ENCODE data around the gene GFM1.

Gene GFM1

DNA sequence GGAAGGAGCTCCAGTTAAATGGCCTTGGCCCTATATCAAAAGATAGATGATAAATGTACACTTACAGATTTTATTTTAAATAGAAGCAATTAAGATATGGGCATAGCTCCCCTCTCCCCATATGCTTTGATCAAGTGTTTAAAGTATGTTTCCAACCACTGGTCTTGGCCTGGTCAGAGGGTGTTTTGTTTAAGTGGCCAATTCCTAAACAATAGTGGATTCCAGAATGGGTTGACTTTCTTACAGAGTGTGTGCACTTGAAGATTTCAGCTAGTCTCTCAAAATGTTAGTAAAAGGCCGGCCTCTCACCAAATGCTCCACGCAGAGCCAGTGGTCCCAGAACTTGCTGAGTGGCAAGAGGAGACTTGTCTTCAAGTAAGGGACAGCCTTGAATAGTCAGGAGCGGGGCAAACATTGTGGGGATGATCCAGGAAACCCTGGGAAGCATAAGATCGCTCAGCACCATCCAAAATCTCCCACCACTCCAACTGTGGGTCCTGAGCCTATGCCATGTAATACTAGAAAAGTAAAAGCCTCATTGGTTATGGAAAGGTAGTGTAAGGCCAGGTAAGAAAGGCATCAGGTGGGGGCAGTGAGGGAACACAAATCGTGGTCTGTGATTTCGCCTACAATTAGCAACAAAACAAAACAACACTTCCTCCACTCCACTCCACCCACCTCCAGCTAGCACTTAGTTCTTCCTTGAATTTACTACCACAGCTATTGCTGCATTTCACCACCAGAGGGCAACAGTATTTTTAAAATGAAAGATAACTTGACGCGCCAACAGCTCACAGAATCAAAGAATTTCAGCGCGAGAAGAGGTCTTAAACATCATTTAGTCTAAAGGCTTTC is 83.1 kb downstream of the GFM1 start:
- DNase-seq (ENCODE audit: low read depth), result peak; percentile 74

DNA sequence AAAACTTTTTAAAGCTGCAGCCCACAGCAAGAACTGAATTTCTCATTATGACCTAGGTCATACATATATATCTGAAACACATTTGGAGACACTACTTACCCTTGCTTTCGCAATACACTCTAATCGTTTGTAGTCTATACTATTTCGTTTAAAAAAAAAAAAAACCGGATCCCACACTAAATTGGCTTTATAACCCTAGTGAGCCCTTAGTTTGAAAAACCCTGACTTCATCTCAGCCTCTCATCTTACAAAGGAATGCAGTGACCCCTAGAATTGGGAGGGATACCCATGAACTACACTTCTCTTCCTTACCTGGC is 83.7 kb downstream of the GFM1 start:
- DNase-seq (ENCODE audit: low read depth), result no peak

DNA sequence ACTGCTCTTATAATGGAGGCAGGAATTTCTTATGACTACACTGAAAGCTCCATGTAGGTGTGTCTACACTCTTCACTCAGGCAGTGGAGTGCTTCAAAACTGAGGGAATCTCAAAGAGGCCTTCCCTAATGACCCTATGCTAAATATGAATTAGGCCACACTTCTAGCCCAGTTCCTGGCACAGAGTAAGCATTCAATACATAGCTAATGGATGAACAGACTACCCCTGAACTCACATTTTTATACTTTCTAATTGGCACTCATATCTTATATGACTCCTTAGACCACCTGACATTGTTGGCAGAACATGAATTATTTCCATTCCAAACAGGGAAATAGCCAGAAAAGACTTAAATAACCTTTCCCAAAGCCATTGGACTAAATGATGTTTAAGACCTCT is 84.5 kb downstream of the GFM1 start:
- no peak for DNase-seq (ENCODE audit: low read depth)

DNA sequence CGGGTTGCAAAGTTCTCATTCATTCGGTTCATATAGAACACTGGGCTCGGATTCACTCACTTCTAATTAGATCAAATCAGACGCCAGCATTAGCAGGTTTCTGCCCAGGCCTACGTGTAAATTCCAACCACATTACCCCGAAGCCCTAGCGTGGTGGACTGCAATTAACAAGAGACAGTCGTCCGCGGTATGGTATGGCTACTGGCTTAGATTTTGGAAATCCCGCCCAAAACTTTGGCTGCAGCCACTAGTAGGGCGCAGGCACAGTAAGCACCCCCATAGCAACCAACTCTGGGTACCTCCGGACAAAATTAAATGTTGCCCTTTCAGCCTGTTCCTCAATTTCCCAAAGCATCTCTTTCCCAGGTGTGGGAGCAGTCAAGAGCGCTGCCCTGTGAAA is 87.2 kb downstream of the GFM1 start:
- no peak for DNase-seq (ENCODE audit: low read depth)

DNA sequence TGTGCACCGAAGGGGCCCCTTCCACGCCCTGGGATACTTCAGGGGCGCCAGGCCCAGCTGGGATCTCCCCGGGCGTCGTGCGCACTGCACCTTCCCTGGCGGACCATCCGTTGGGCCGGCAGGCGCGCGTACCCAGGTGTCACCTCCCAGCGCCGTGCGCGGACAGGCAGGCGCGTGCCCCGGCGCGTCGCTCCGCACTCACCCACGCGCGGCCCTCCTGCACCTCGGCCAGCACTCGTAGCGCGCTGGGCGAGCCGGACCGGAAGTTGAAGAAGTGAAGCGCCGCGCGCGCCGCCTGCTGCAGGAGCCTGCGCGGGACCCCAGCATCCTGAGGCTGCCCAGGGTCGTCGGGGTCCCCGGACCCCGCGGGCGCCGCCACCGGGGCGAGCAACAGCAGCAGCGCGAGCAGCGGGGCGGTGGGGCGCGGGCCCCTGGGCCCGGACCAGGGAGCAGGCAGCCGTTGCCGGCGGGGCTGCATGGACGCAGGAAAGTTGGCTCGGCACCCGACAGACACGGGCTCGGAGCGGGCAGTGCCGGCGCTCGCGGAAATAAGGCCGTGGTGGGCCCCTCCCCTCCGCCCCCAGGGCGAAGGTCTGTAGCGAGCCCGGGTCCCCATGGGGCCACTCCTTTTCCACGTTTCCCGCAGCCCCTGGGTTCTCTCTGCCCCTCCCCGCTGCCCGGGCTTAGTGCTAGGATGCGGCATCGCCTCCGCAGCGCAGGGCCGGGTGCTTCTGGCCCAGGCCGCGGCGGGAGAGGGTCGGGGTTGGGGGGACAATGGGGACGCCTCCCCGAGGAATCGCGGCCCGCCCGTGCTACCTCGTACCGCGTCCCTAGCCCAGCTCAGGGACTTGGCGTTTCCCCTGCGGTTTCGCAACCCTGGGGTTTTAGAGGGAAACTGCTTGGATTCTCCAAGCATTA is 87.9 kb downstream of the GFM1 start, which contains the start of gene RARRES1:
TSS of gene RARRES1 (minus strand) at position 520 of the 918 bp plus-strand sequence. CDS start at position 478, 42 bp downstream.
- peak; percentile 64 for DNase-seq (ENCODE audit: low read depth)

DNA sequence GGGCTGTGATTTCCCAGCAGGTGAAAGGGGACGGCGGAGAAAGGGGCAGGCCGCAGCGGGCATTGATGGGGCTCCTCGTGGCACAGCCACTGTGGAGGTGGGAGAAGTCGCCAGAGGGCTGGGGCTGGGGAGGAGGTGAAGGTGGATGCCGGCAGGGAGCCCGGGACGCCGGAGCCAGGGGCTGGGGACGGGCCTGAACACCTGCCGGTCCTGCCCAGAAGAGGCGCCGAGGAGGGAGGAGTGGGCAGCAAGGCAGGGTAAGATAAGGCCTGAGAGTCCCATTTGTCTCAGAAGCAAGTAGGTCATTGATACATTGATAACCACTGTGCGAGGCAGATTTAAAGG is 88.5 kb downstream of the GFM1 start:
- DNase-seq (ENCODE audit: low read depth), result no peak

DNA sequence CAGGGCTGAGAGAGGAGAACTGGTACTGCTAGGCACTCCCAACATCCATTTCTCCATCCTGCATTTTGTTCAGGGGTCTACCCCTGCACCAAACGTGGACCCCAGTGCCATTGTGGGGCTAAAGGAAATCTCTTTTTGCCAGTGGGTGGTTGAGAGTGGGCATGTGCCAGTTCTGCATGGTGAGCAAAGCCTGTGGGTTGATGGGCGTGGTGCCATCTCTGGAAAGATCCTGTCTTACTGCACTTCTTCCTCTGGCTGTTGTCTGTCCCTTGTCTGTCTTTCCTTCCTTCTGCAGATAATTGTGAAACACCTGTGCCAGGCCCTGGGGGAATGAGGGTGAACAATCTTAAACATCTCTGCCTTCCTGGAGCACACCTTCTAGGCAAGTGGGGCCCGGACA is 89.3 kb downstream of the GFM1 start:
- no peak for DNase-seq (ENCODE audit: low read depth)

DNA sequence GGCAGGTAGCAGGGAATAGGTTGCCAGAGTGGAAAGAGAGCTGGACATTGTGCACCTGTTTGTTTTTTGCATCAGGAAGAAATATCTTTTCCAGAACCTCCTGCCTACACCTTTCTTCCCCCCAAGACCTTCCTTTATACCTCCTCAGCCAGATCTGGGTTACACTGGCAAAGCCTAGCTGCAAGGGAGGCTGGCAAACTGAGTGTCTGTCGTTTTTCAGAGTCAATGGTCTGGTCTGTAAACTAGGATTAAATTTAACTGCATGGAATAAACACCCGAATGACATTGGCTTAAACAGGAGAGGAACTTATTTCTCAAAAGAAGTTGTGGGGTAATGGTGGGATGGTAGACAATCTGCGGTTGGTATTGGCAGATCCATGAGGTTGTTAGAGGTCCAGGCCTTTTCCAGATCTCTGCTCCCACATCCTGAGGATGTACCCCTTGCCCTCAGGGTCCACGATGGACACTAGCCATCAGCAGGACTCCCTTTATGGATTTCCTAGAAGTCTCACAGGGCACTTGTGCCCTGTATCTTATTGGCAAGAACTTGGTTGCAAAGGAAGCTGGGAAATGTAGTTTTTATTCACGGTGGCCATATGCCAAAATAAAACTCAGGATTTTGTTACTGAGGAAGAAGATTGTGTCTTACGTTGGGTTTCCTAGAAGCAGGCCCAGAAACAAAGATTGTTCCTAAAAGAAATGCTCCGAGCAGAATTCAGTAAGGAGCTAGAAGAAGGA is 91.1 kb downstream of the GFM1 start:
- no peak for DNase-seq (ENCODE audit: low read depth)

DNA sequence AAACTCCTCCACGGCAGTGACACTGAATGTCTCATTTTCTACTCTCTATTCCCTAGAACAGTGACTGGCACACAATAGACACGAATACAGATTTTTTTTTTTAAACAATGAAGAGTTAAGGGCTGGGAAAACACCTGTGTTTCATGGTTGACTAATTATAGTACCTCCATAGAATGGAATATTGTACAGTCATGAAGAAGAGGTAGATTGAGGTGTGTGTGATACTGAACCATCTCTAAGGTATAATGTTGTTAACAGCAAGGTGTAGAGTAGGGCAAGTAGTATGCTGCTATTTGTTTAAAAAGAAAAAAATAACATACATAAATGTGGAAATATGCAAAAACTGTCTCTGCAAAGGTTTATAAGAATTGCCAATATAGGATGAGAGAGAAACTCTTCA is 93.1 kb downstream of the GFM1 start:
- no peak for DNase-seq (ENCODE audit: low read depth)

DNA sequence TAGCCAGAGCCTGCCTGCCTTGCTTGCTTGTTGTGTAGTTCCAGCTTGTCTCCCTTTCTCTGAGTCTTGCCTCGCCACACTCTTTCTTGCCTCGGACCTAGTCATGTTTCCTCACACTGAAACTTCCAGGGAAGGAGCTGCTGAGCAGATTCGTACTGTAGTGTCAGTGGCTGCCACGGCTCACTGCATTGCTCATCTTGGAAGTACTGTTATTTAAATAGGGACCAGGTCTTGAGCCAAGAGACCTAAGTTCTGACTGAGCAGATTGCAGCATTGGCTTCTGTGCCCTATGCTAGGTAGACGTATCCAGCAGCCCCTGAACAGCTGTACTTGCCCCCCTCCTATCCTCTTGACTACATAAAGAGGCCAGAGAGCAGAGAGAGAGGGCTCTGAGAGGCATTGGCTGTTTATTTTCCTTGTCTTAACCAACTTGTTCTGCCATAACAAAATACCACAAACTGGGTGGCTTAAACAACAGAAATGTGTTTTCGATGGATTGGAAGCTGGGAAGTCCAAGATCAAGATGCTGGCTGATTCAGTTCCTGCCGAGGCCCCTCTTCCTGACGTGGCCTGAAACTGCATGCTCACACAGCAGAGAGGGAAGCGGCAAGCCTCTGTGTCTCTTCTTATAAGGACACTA is 93.8 kb downstream of the GFM1 start:
- DNase-seq (ENCODE audit: low read depth), result no peak

DNA sequence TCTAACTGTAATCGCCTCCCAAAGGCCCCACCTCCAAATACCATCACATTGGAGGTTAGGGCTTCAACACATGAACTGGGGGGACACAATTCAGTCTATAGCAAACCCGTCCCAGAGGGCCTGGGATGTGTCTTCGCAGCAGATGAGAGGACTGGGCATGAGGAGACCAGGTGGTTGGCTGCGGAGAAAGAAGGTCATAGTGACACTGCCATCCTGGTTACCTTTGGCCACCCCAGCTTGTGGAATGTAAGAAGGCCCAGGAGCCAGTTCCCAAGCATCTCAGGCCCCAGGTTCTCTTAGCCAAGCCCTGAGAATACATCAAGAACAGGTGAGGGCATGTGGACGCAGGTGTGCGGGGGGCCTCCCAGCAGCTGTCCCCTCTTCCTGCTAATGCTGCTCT is 94.3 kb downstream of the GFM1 start:
- DNase-seq (ENCODE audit: low read depth), result no peak

DNA sequence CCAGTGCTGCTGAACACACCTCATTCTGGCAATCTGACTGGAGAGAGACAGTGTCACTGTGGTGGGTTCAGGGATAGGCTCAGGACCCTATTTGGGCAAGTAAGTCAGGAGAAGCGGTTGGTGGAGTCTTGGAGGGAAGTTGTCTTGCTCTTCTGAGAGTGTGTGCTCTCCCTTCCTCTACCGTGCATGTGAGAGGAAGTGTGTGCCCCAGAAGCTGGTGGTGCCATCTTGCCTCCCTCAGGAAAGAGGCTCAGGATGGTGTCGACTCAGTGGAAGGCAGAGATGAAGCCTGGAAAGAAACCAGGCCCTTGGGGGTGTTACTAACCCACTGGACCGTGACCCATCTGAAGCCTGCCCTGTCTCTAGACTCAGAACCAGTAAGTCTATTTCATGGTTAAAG is 94.8 kb downstream of the GFM1 start:
- no peak for DNase-seq (ENCODE audit: low read depth)

DNA sequence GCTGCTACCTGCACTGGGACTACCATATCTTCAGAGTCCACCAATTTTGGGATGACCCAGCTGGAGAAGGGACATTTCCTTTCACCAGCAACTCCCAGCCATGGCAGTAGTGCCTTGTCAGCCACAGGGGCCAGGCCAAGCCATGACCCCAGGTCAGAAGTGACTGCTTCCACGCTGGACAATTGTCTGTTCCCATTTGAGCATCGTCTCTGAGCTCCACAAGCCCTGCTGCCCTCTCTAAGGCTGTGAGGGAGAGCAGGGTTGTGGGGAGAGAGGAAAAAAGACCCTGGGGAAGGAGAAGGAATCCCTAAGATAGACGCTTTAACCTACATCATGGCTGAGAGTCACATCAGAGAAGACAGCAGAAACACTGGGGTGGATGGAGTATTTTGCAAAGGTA is 95.3 kb downstream of the GFM1 start:
- no peak for DNase-seq (ENCODE audit: low read depth)

Measured in EH (cell line).